BLaER1 (cell line): Measurements from ENCODE around the gene INF2.
A peak's percentile ranks its signal among the peaks of the same experiment; 100 is the strongest.

ENCODE experiments used
- H3K27ac ChIP-seq: shearing (Covaris generic); formaldehyde crosslinking; 2 replicates; pipeline ENCODE4 v1.8.1; 2022
- H3K27me3 ChIP-seq: shearing (Covaris generic); formaldehyde crosslinking; 2 replicates; pipeline ENCODE4 v1.8.1; 2022
- H3K36me3 ChIP-seq: shearing (Covaris generic); formaldehyde crosslinking; 2 replicates; pipeline ENCODE4 v1.8.1; 2022
- H3K4me1 ChIP-seq: shearing (Covaris generic); formaldehyde crosslinking; 2 replicates; pipeline ENCODE4 v1.8.1; 2022
- H3K4me2 ChIP-seq: shearing (Covaris generic); formaldehyde crosslinking; 2 replicates; pipeline ENCODE4 v1.8.1; 2022
- H3K4me3 ChIP-seq: shearing (Covaris generic); formaldehyde crosslinking; 2 replicates; pipeline ENCODE4 v1.8.1; 2022
- H3K9ac ChIP-seq: shearing (Covaris generic); formaldehyde crosslinking; 2 replicates; pipeline ENCODE4 v1.8.1; 2022
- H3K9me3 ChIP-seq: shearing (Covaris generic); formaldehyde crosslinking; 2 replicates; pipeline ENCODE4 v1.8.1; 2022
- H4K20me1 ChIP-seq: shearing (Covaris generic); formaldehyde crosslinking; 2 replicates; pipeline ENCODE4 v1.8.1; 2022
- Cebpa-rat ChIP-seq: shearing (Covaris generic); IDR thresholded peaks from 2 replicates; pipeline ENCODE4 v1.8.1; 2022

The INF2 gene

GRCh38 chr14:104708606-104709268, 19.3 kb downstream of the INF2 start:
- Histone ChIP-seq H3K4me1 (peaks cover 79% of the 10 kb centered on the region), H3K27ac (0 out of 2 replicates have a peak overlapping the region, but pooled peaks have one; percentile 30), H3K36me3 (peaks cover 78% of the 10 kb centered on the region), H3K4me3 (no peak overlapping the region), H3K9ac (no peak overlapping the region), H3K27me3 (no peaks in the 10 kb centered on the region), H3K4me2 (0 out of 2 replicates have a peak overlapping the region, but pooled peaks have one; percentile 19), H4K20me1 (peaks cover 33% of the 10 kb centered on the region), H3K9me3 (no peaks in the 10 kb centered on the region)
- no peak for TF ChIP-seq Cebpa-rat

- peaks cover 78% of the 10 kb centered on the region for H3K36me3 ChIP-seq
- no peaks in the 10 kb centered on the region for H3K27me3 ChIP-seq
- no peaks in the 10 kb centered on the region for H3K9me3 ChIP-seq
- no peak overlapping the region for H3K4me3 ChIP-seq
- no peak overlapping the region for H3K4me2 ChIP-seq
- peaks cover 86% of the 10 kb centered on the region for H3K4me1 ChIP-seq
- H3K9ac ChIP-seq: no peak overlapping the region
- peaks cover 30% of the 10 kb centered on the region for H4K20me1 ChIP-seq
- peak overlapping the region; percentile 30; the same call in 1 of the 2 replicates for H3K27ac ChIP-seq
- no peak for TF ChIP-seq Cebpa-rat
Observed at GRCh38 chr14:104709387-104710039, 20.1 kb downstream of the INF2 start.

DNA sequence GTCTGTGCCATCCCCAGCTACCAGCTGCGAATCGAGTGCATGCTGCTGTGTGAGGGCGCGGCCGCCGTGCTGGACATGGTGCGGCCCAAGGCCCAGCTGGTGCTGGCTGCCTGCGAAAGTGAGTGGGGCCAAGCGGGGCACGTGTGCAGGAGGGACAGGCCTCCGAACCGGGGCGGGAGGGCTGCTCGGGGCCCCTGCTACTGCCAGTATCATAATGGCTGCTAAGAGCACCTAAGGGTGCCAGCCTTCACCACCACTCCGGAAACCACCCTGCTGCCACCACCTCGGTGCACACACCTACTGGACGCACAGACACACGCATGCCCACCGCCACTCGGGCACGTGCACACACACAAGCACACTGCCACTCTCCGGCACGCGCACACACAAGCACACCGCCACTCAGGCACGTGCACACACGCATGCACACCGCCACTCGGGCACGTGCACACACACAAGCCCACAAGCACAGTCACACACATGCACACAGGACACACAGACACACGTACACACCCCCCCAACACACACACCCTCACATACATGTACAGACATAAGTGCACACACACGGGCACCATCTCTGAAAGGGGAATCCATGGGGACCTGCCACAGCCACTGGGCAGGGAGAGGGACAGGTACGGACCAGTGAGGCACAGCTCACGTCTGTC, 20.8 kb downstream of the INF2 start:
- H3K9ac ChIP-seq: peak overlapping the region; percentile 50; the same call in 1 of the 2 replicates
- no peaks in the 10 kb centered on the region for H3K9me3 ChIP-seq
- peaks cover 78% of the 10 kb centered on the region for H3K36me3 ChIP-seq
- no peak for TF ChIP-seq Cebpa-rat
- H3K4me2 ChIP-seq: peak overlapping the region; percentile 93; the same call in 1 of the 2 replicates
- H3K27me3 ChIP-seq: no peaks in the 10 kb centered on the region
- H4K20me1 ChIP-seq: peaks cover 26% of the 10 kb centered on the region
- H3K27ac ChIP-seq: peak overlapping the region; percentile 92
- H3K4me1 ChIP-seq: peaks cover 90% of the 10 kb centered on the region
- H3K4me3 ChIP-seq: no peak overlapping the region

- Histone ChIP-seq H4K20me1 (peaks cover 4% of the 10 kb centered on the region; the same call in 1 of the 2 replicates), H3K36me3 (peaks cover 80% of the 10 kb centered on the region), H3K4me1 (peaks cover 94% of the 10 kb centered on the region), H3K27ac (peak overlapping the region; percentile 92), H3K9me3 (no peaks in the 10 kb centered on the region), H3K9ac (peak overlapping the region; percentile 86), H3K27me3 (no peaks in the 10 kb centered on the region), H3K4me3 (peak overlapping the region; percentile 68), H3K4me2 (peak overlapping the region; percentile 93)
- TF ChIP-seq Cebpa-rat: no peak
Observed at GRCh38 chr14:104712881-104713734, 23.7 kb downstream of the INF2 start.

GRCh38 chr14:104714066-104714465, 24.6 kb downstream of the INF2 start:
- H3K36me3 ChIP-seq: peaks cover 84% of the 10 kb centered on the region
- peaks cover 94% of the 10 kb centered on the region for H3K4me1 ChIP-seq
- no peaks in the 10 kb centered on the region for H3K27me3 ChIP-seq
- H4K20me1 ChIP-seq: no peaks in the 10 kb centered on the region
- H3K27ac ChIP-seq: peak overlapping the region; percentile 92
- no peaks in the 10 kb centered on the region for H3K9me3 ChIP-seq
- H3K4me2 ChIP-seq: peak overlapping the region; percentile 93
- TF ChIP-seq Cebpa-rat: no peak
- H3K4me3 ChIP-seq: peak overlapping the region; percentile 68
- peak overlapping the region; percentile 86 for H3K9ac ChIP-seq

DNA sequence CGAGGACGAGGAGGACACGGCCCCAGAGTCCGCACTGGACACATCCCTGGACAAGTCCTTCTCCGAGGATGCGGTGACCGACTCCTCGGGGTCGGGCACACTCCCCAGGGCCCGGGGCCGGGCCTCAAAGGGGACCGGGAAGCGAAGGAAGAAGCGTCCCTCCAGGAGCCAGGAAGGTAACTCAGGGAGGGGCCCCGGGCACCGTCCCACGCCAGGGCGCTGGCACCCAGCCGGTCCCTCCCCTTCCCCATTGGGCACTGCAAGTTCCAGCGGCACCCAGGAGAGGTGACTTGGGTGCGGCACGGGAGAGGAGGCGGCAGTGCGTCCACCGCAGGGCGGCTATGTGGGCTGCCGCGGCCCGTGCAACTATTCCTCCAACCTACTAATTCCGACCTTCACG, 25.3 kb downstream of the INF2 start:
- peak overlapping the region; percentile 68; the same call in 1 of the 2 replicates for H3K4me3 ChIP-seq
- no peaks in the 10 kb centered on the region for H3K27me3 ChIP-seq
- no peak for TF ChIP-seq Cebpa-rat
- peaks cover 84% of the 10 kb centered on the region for H3K36me3 ChIP-seq
- no peaks in the 10 kb centered on the region for H3K9me3 ChIP-seq
- H3K4me1 ChIP-seq: peaks cover 95% of the 10 kb centered on the region
- H3K9ac ChIP-seq: peak overlapping the region; percentile 86
- peak overlapping the region; percentile 92 for H3K27ac ChIP-seq
- H4K20me1 ChIP-seq: no peaks in the 10 kb centered on the region
- peak overlapping the region; percentile 93 for H3K4me2 ChIP-seq

DNA sequence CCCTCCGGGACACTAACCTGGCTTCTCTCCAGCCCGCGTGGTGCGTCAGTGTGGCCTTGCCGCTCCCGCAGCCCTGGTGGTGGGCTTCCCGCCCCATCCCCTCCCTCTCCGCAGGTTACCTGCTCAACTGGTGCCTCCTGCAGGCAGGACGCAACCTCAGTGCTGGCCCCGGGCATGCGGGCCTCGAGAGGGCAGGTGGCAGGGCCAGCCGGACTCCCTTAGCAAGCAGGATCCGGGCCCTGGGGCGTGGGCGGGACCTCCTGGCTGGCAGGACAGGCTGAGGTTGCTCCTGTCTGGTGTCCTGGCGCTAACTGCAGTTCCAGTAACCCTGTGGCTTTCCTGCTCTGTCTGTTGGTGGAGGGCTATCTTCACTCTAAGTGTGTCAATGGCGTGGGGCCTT, 26.0 kb downstream of the INF2 start:
- H3K4me3 ChIP-seq: peak overlapping the region; percentile 68; the same call in 1 of the 2 replicates
- TF ChIP-seq Cebpa-rat: no peak
- no peaks in the 10 kb centered on the region for H4K20me1 ChIP-seq
- peaks cover 82% of the 10 kb centered on the region for H3K36me3 ChIP-seq
- H3K9ac ChIP-seq: peak overlapping the region; percentile 86; the same call in 1 of the 2 replicates
- H3K27me3 ChIP-seq: no peaks in the 10 kb centered on the region
- peaks cover 91% of the 10 kb centered on the region for H3K4me1 ChIP-seq
- H3K27ac ChIP-seq: peak overlapping the region; percentile 92
- H3K4me2 ChIP-seq: peak overlapping the region; percentile 93
- no peaks in the 10 kb centered on the region for H3K9me3 ChIP-seq

DNA sequence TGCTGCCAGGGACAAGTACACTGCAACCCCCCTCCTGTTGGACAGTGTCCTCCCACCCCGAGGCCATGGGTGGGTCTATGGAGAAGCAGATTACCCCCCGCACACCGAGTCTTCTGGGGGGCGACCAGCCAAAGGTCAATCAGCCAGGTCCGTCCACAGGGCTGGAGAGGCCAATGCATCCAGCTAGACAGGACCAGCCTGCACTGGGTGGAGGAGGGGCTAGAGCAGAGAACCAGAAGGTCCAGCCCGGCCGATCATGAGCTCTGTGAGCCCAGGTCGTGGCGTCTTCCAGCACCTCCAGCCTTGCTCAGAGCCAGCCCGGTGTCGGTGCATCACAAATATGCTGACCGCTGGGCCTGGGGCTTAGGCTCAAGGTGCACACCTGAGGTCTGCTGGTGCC, 26.5 kb downstream of the INF2 start:
- H3K4me1 ChIP-seq: peaks cover 87% of the 10 kb centered on the region
- H3K4me3 ChIP-seq: no peak overlapping the region; the same call in 1 of the 2 replicates
- H3K27ac ChIP-seq: peak overlapping the region; percentile 92; the same call in 1 of the 2 replicates
- no peak for TF ChIP-seq Cebpa-rat
- peaks cover 78% of the 10 kb centered on the region for H3K36me3 ChIP-seq
- 0 out of 2 replicates have a peak overlapping the region, but pooled peaks have one; percentile 86 for H3K9ac ChIP-seq
- H3K4me2 ChIP-seq: peak overlapping the region; percentile 93
- H3K9me3 ChIP-seq: no peaks in the 10 kb centered on the region
- H4K20me1 ChIP-seq: no peaks in the 10 kb centered on the region
- no peaks in the 10 kb centered on the region for H3K27me3 ChIP-seq

GRCh38 chr14:104717137-104717536, 27.7 kb downstream of the INF2 start:
- peaks cover 75% of the 10 kb centered on the region for H3K36me3 ChIP-seq
- H3K4me1 ChIP-seq: peaks cover 84% of the 10 kb centered on the region
- no peak for TF ChIP-seq Cebpa-rat
- peak overlapping the region; percentile 58; the same call in 1 of the 2 replicates for H3K9ac ChIP-seq
- peaks cover 7% of the 10 kb centered on the region for H4K20me1 ChIP-seq
- H3K27ac ChIP-seq: peak overlapping the region; percentile 92
- no peaks in the 10 kb centered on the region for H3K27me3 ChIP-seq
- peak overlapping the region; percentile 19; the same call in 1 of the 2 replicates for H3K4me3 ChIP-seq
- peak overlapping the region; percentile 93 for H3K4me2 ChIP-seq
- H3K9me3 ChIP-seq: no peaks in the 10 kb centered on the region
